KOPT-K1 (cell line): ENCODE data around the gene SEC24B.
"Not testable (repeated sequence)": the region's sequence is repeated elsewhere in the genome, so short reads cannot be mapped to it uniquely, and the experiment has no call there.

ENCODE experiments used
- H3K27ac ChIP-seq: fragments of 200-600 bp; sonication (generic); 2 replicates; pipeline ENCODE4 v1.5.1; 2016; ENCODE audit warnings: antibody characterized with exemption, mild to moderate bottlenecking, low read depth, low read length; ENCODE audit not compliant: poor library complexity, severe bottlenecking
- H3K36me3 ChIP-seq: fragments of 200-600 bp; sonication (generic); 2 replicates; pipeline ENCODE4 v1.5.1; 2017; ENCODE audit warnings: antibody characterized with exemption, mild to moderate bottlenecking, low read length, moderate library complexity; ENCODE audit not compliant: insufficient read depth
- H3K9me3 ChIP-seq: fragments of 200-600 bp; sonication (generic); 2 replicates; pipeline ENCODE4 v1.5.1; 2017; ENCODE audit warnings: antibody characterized with exemption, low read length, mild to moderate bottlenecking; ENCODE audit not compliant: insufficient read depth, poor library complexity, severe bottlenecking

Gene SEC24B

GRCh38 chr4:109571494-109571893, 137.9 kb downstream of the SEC24B start:
- Histone ChIP-seq H3K9me3 (no peaks in the 10 kb centered on the region), H3K36me3 (0 out of 2 replicates have a peak, but pooled peaks cover 10% of the 10 kb centered on the region), H3K27ac (no peak overlapping the region)

- H3K9me3 ChIP-seq = no peaks in the 10 kb centered on the region
- H3K27ac ChIP-seq = no peak overlapping the region
- H3K36me3 ChIP-seq = 0 out of 2 replicates have a peak, but pooled peaks cover 5% of the 10 kb centered on the region
Observed at GRCh38 chr4:109572154-109572553, 138.5 kb downstream of the SEC24B start.

GRCh38 chr4:109574443-109574850, 140.8 kb downstream of the SEC24B start:
- peaks cover 5% of the 10 kb centered on the region; the same call in 1 of the 2 replicates for H3K36me3 ChIP-seq
- no peak overlapping the region for H3K27ac ChIP-seq
- no peaks in the 10 kb centered on the region for H3K9me3 ChIP-seq

GRCh38 chr4:109574931-109575804, 141.6 kb downstream of the SEC24B start:
- H3K36me3 ChIP-seq = peaks cover 5% of the 10 kb centered on the region; the same call in 1 of the 2 replicates
- H3K27ac ChIP-seq = no peak overlapping the region
- no peaks in the 10 kb centered on the region for H3K9me3 ChIP-seq

- peaks cover 5% of the 10 kb centered on the region; the same call in 1 of the 2 replicates for H3K36me3 ChIP-seq
- no peak overlapping the region for H3K27ac ChIP-seq
- peaks cover 4% of the 10 kb centered on the region for H3K9me3 ChIP-seq
Observed at GRCh38 chr4:109576462-109576861, 142.8 kb downstream of the SEC24B start.

GRCh38 chr4:109578846-109579245, 145.2 kb downstream of the SEC24B start:
- Histone ChIP-seq H3K9me3 (peaks cover 9% of the 10 kb centered on the region), H3K36me3 (peaks cover 5% of the 10 kb centered on the region; the same call in 1 of the 2 replicates), H3K27ac (no peak overlapping the region)

- not testable (repeated sequence) for H3K36me3 ChIP-seq, H3K9me3 ChIP-seq
Observed at GRCh38 chr4:109579997-109580396, 146.4 kb downstream of the SEC24B start.

GRCh38 chr4:109588176-109588575, 154.6 kb downstream of the SEC24B start:
- Histone ChIP-seq H3K9me3 (no peaks in the 10 kb centered on the region), H3K36me3 (no peaks in the 10 kb centered on the region), H3K27ac (no peak overlapping the region)

More at GRCh38 chr4:109579997-109580396, 146.4 kb downstream of the SEC24B start:
- H3K27ac ChIP-seq = not testable (repeated sequence)

GRCh38 chr4:109589119-109589518, 155.5 kb downstream of the SEC24B start:
- no peaks in the 10 kb centered on the region for H3K9me3 ChIP-seq
- H3K36me3 ChIP-seq = no peaks in the 10 kb centered on the region
- H3K27ac ChIP-seq = no peak overlapping the region

GRCh38 chr4:109589605-109590004, 156.0 kb downstream of the SEC24B start:
- Histone ChIP-seq H3K27ac (no peak overlapping the region), H3K9me3 (no peaks in the 10 kb centered on the region), H3K36me3 (no peaks in the 10 kb centered on the region)
